PC-3 (cell line): ENCODE results near the gene SORBS2. TPM values are rescaled to one million over a fixed set of nuclear protein-coding genes. Genes with fewer than 3 reads are reported as not detected.
A peak's percentile ranks its signal among the peaks of the same experiment; 100 is the strongest.

ENCODE experiments used
- ATAC-seq: fragments of 200-7000 bp; cut with Tn5 transposase; 2 replicates; pipeline ENCODE4 v1.9.1; 2020; ENCODE audit warnings: mild to moderate bottlenecking, moderate library complexity
- BruUV-seq: library from RNA; stranded (reverse); fragments of 400-500 nt; replicated peaks from 2 replicates; lab custom pipeline; 2021; lab: Mats Ljungman, UMichigan
- CTCF ChIA-PET: fragments of 300-600 bp; sonication (Branson Sonifier 250); formaldehyde crosslinking; loops from one replicate; lab custom pipeline; 2022; ENCODE audit warnings: antibody characterized with exemption; lab: Charles Lee
- POLR2A ChIA-PET: fragments of 300-600 bp; sonication (Branson Sonifier 250); formaldehyde crosslinking; loops from one replicate; lab custom pipeline; 2022; ENCODE audit warnings: antibody characterized with exemption; ENCODE audit not compliant: unreplicated experiment; lab: Charles Lee
- DNase-seq: peaks from one replicate; pipeline ENCODE4 v3.0.0-alpha.2; 2015
- H2AFZ ChIP-seq: fragments of 300-600 bp; sonication (generic); 2 replicates; pipeline ENCODE4 v1.6.0; 2016; ENCODE audit warnings: antibody characterized with exemption, low read length
- H3F3A ChIP-seq: fragments of 300-600 bp; sonication (generic); one replicate; pipeline ENCODE4 v1.6.0; 2017; ENCODE audit warnings: antibody characterized with exemption, low read length, control low read depth, mild to moderate bottlenecking; ENCODE audit not compliant: unreplicated experiment
- H3K27ac ChIP-seq: fragments of 300-600 bp; sonication (generic); 2 replicates; pipeline ENCODE4 v1.5.1; 2016; ENCODE audit warnings: mild to moderate bottlenecking, low read length
- H3K27me3 ChIP-seq: fragments of 300-600 bp; sonication (generic); 2 replicates; pipeline ENCODE4 v1.6.1; 2016; ENCODE audit warnings: low read length, mixed read lengths
- H3K36me3 ChIP-seq: fragments of 300-600 bp; sonication (generic); 2 replicates; pipeline ENCODE4 v1.6.1; 2016; ENCODE audit warnings: low read depth, mixed run types, low read length, mixed read lengths
- H3K4me1 ChIP-seq: fragments of 300-600 bp; sonication (generic); 2 replicates; pipeline ENCODE4 v1.5.1; 2016; ENCODE audit warnings: low read length; ENCODE audit not compliant: insufficient read depth
- H3K4me2 ChIP-seq: fragments of 300-600 bp; sonication (generic); 2 replicates; pipeline ENCODE4 v1.6.0; 2016; ENCODE audit warnings: low read length
- H3K4me3 ChIP-seq: fragments of 300-600 bp; sonication (generic); 2 replicates; pipeline ENCODE4 v1.5.1; 2016; ENCODE audit warnings: mild to moderate bottlenecking, low read length, mixed read lengths
- H3K79me2 ChIP-seq: fragments of 300-600 bp; sonication (generic); 2 replicates; pipeline ENCODE4 v1.6.1; 2017; ENCODE audit warnings: low read length, mixed read lengths
- H3K9ac ChIP-seq: fragments of 300-600 bp; sonication (generic); 2 replicates; pipeline ENCODE4 v1.6.0; 2016; ENCODE audit warnings: mild to moderate bottlenecking, low read length
- H3K9me2 ChIP-seq: fragments of 300-600 bp; sonication (generic); replicated peaks from 2 replicates; pipeline ENCODE4 v1.6.1; 2016; ENCODE audit warnings: mixed run types, low read length, mixed read lengths
- H3K9me3 ChIP-seq: fragments of 300-600 bp; sonication (generic); 2 replicates; pipeline ENCODE4 v1.6.1; 2016; ENCODE audit warnings: low read length, mixed read lengths
- H4K20me1 ChIP-seq: fragments of 300-600 bp; sonication (generic); 2 replicates; pipeline ENCODE4 v1.6.1; 2016; ENCODE audit warnings: low read length, mixed read lengths
- EZH2 ChIP-seq: fragments of 300-600 bp; sonication (generic); IDR thresholded peaks from one replicate; pipeline ENCODE4 v1.6.1; 2017; ENCODE audit warnings: antibody characterized with exemption, mild to moderate bottlenecking, low read length; ENCODE audit not compliant: unreplicated experiment
- EZH2phosphoT487 ChIP-seq: fragments of 300-600 bp; sonication (generic); IDR thresholded peaks from 2 replicates; pipeline ENCODE4 v1.6.1; 2018; ENCODE audit warnings: mild to moderate bottlenecking, antibody characterized with exemption, low read length, borderline replicate concordance
- intact Hi-C: fragments of 100-400 bp; cut with micrococcal nuclease; formaldehyde crosslinking; loops from 2 replicates; pipeline ENCODE4 v1.9.0; 2023
- total RNA-seq: library from RNA; depleted of rRNA; stranded (reverse); fragments of >200 nt; gene quantifications from 2 replicates; pipeline ENCODE4 v1.2.3, GENCODE V29; 2014
- TF ChIP-seq, protein P1 (sequence below): fragments of 300-600 bp; sonication (generic); conservative IDR thresholded peaks from 2 replicates; pipeline ENCODE4 v1.5.1; 2017; ENCODE audit warnings: antibody characterized with exemption, low read depth, mild to moderate bottlenecking, low read length

The SORBS2 gene
- total RNA-seq, 1 experiment from 2014 or later = 3.6 TPM

DNA sequence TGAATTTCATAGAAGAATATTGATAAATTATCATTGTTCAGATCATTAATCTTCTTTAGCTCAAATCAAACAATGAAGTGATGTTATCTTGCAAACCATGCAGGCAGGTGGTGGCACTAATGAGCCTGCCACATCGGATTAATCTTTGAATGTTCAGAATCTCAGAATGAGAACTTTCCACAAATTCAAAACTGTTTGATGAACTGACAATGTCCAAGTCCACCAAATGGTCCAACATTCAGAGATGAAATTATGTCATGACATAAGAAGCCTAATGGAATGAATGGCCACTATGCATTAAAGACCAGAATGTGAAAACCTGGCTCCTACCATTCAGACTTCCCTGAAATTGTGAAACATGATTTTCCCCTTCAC is 67.5 kb downstream of the SORBS2 start:
- ChIA-PET POLR2A (no interaction called here), CTCF (no interaction called here)
- Histone ChIP-seq H4K20me1 (no peaks in the 10 kb centered on the region), H3K4me3 (no peak overlapping the region), H3K36me3 (no peaks in the 10 kb centered on the region), H3K4me2 (no peak overlapping the region), H3F3A (no peaks in the 10 kb centered on the region), H3K79me2 (no peaks in the 10 kb centered on the region), H3K27me3 (no peaks in the 10 kb centered on the region), H3K9me2 (no peaks in the 10 kb centered on the region), H2AFZ (no peak overlapping the region), H3K9ac (no peak overlapping the region), H3K4me1 (no peaks in the 10 kb centered on the region), H3K9me3 (no peaks in the 10 kb centered on the region), H3K27ac (no peak overlapping the region)
- intact Hi-C loops = no loop called here
- DNase-seq (no peak), ATAC-seq (no peak)
- BruUV-seq = no TSS peak
- TF ChIP-seq EZH2phosphoT487 (no peak), EZH2 (no peak)
- TF ChIP-seq, protein P1, sequence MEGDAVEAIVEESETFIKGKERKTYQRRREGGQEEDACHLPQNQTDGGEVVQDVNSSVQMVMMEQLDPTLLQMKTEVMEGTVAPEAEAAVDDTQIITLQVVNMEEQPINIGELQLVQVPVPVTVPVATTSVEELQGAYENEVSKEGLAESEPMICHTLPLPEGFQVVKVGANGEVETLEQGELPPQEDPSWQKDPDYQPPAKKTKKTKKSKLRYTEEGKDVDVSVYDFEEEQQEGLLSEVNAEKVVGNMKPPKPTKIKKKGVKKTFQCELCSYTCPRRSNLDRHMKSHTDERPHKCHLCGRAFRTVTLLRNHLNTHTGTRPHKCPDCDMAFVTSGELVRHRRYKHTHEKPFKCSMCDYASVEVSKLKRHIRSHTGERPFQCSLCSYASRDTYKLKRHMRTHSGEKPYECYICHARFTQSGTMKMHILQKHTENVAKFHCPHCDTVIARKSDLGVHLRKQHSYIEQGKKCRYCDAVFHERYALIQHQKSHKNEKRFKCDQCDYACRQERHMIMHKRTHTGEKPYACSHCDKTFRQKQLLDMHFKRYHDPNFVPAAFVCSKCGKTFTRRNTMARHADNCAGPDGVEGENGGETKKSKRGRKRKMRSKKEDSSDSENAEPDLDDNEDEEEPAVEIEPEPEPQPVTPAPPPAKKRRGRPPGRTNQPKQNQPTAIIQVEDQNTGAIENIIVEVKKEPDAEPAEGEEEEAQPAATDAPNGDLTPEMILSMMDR = no peak

DNA sequence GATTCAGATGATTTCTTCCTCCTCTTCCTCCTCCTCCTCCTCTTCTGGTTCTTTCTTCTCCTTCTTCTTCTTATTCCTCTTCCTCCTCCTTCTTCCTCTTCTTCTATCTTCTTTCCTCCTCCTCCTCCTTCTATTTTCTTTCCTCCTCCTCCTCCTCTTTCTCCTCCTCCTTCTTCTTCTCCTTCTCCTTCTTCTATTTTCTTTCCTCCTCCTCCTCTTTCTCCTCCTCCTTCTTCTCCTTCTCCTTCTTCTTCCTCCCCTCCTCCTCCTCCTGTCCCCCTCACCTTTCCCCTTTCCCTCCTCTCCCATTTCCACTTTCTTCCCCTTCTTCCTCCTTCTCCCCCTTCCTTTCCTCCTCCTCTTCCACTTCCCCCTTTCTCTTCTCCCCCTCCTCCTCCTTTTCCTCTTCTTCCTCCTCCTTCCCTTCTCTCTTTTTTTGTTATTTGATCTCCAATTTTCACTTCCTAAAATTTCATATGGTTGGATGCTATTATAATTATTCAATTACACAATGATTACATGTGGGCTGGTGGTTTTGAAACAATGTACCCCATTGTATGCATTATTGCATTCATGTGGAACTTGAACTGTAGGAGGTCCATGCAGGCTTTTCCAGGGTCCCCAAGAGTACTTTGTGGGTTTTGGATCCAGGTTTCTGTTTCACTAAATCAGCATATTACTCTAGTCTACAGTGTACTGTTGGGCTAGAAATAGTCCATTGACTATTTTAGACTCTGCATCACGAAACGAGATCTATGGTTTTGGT is 68.1 kb downstream of the SORBS2 start:
- no peaks in the 10 kb centered on the region for H3F3A ChIP-seq
- no peaks in the 10 kb centered on the region for H3K9me3 ChIP-seq
- H3K4me2 ChIP-seq = no peak overlapping the region
- no peaks in the 10 kb centered on the region for H3K4me1 ChIP-seq
- intact Hi-C loops = no loop called here
- H3K79me2 ChIP-seq = no peaks in the 10 kb centered on the region
- ChIA-PET POLR2A (no interaction called here), CTCF (no interaction called here)
- H3K9me2 ChIP-seq = no peaks in the 10 kb centered on the region
- no peak overlapping the region for H3K27ac ChIP-seq
- BruUV-seq = no TSS peak
- H2AFZ ChIP-seq = no peak overlapping the region
- no peak for DNase-seq
- no peak for ATAC-seq
- H3K27me3 ChIP-seq = no peaks in the 10 kb centered on the region
- no peak overlapping the region for H3K4me3 ChIP-seq
- no peaks in the 10 kb centered on the region for H3K36me3 ChIP-seq
- TF ChIP-seq, protein P1 = no peak
- no peak for TF ChIP-seq EZH2phosphoT487
- no peak for TF ChIP-seq EZH2
- no peaks in the 10 kb centered on the region for H4K20me1 ChIP-seq
- H3K9ac ChIP-seq = no peak overlapping the region

DNA sequence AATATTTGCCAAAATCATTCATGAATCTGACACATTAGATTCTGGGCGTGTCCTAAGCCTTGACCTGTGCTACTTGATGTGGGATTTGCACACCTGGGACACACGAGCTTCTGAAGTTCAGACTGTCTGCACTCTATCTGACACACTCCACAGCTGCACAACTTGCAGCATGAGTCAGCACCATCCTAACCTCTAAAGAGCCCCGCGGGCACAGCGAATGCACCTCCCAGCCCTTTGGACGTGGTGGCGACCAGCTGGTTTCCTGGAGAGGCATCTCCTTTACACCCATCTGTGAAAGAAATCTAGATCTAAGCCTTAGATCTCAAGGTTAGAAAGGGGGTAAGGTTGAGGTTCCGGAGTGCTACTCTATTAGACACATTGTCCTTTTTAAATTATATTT is 69.2 kb downstream of the SORBS2 start:
- ATAC-seq (no peak), DNase-seq (peak; percentile 28)
- no peaks in the 10 kb centered on the region for H3F3A ChIP-seq
- H3K79me2 ChIP-seq = no peaks in the 10 kb centered on the region
- H3K27ac ChIP-seq = no peak overlapping the region
- ChIA-PET CTCF (no interaction called here), POLR2A (no interaction called here)
- H3K4me3 ChIP-seq = no peak overlapping the region
- no peaks in the 10 kb centered on the region for H3K27me3 ChIP-seq
- intact Hi-C loops = no loop called here
- H3K36me3 ChIP-seq = no peaks in the 10 kb centered on the region
- H3K4me2 ChIP-seq = no peak overlapping the region
- H3K9me3 ChIP-seq = no peaks in the 10 kb centered on the region
- BruUV-seq = no TSS peak
- no peaks in the 10 kb centered on the region for H3K4me1 ChIP-seq
- H3K9me2 ChIP-seq = no peaks in the 10 kb centered on the region
- H2AFZ ChIP-seq = no peak overlapping the region
- TF ChIP-seq, protein P1 = no peak
- no peak for TF ChIP-seq EZH2
- no peak for TF ChIP-seq EZH2phosphoT487
- H3K9ac ChIP-seq = no peak overlapping the region
- no peaks in the 10 kb centered on the region for H4K20me1 ChIP-seq
